K562 (cell line): ENCODE data around the gene GABBR1. TPM values are rescaled to one million over a fixed set of nuclear protein-coding genes. Genes with fewer than 3 reads are reported as not detected.

ENCODE experiments used
- ARID2 ChIP-seq: fragments of 450-650 bp; IDR thresholded peaks from 2 replicates; pipeline ENCODE4 v1.6.1; 2017; ENCODE audit warnings: antibody characterized with exemption, mild to moderate bottlenecking
- CHD1 ChIP-seq: fragments of 200-600 bp; sonication (generic); IDR thresholded peaks from one replicate; pipeline ENCODE4 v1.6.1; 2012; ENCODE audit warnings: mild to moderate bottlenecking, moderate library complexity, low read length, inconsistent platforms
- OTX1 ChIP-seq: fragments of 450-650 bp; formaldehyde crosslinking; IDR thresholded peaks from 2 replicates; pipeline ENCODE4 v1.4.0; 2022; ENCODE audit warnings: mild to moderate bottlenecking
- POLR2G ChIP-seq: fragments of 200-400 bp; formaldehyde crosslinking; IDR thresholded peaks from 2 replicates; pipeline ENCODE4 v1.6.1; 2017; ENCODE audit warnings: low read depth, mild to moderate bottlenecking, antibody characterized with exemption, low read length, moderate library complexity
- PTBP1 ChIP-seq: fragments of 200-400 bp; formaldehyde crosslinking; IDR thresholded peaks from 2 replicates; pipeline ENCODE4 v1.6.1; 2017; ENCODE audit warnings: low read depth, low read length
- STAT5B ChIP-seq: fragments of 250-450 bp; sonication (Bioruptor Pico); IDR thresholded peaks from 2 replicates; pipeline ENCODE4 v1.8.0; 2021; ENCODE audit warnings: mild to moderate bottlenecking, inconsistent platforms
- ZNF778 ChIP-seq: fragments of 450-650 bp; formaldehyde crosslinking; IDR thresholded peaks from 2 replicates; pipeline ENCODE4 v1.4.0; 2020; ENCODE audit warnings: mild to moderate bottlenecking, moderate library complexity
- polyA plus RNA-seq, 8 experiments: library from polyadenylated mRNA; depleted of rRNA in 4 of 8; stranded (reverse) in 5 of 8; unstranded in 3 of 8; fragments of >200 nt; fragmentation: Nextera tagmentation in 2 of 8; fragmentation: Illumina TruSeq in 1 of 8; extraction: Ambion mirVana in 2 of 8; extraction: Trizol in 1 of 8; gene quantifications; 2 replicates each; pipeline versions ENCODE4 v1.2.1 to v1.2.3, GENCODE V29; 2011 to 2014; ENCODE audit warnings: inconsistent platforms in 1 of 8, missing spikeins in 1 of 8
- total RNA-seq, 7 experiments: library from RNA; depleted of rRNA in 6 of 7; stranded (reverse); fragments of >200 nt in 6 of 7; fragmentation: Illumina TruSeq in 2 of 7; extraction: Trizol in 2 of 7; gene quantifications; 2 replicates each; pipeline versions ENCODE4 v1.2.1 to v1.2.3, GENCODE V29; 2011 to 2021; ENCODE audit warnings: low replicate concordance in 1 of 7
- TF ChIP-seq, protein P1 (sequence below): sonication (generic); formaldehyde crosslinking; IDR thresholded peaks from 2 replicates; pipeline ENCODE4 v1.8.1; 2023; ENCODE audit warnings: mild to moderate bottlenecking, missing genetic modification reagents
- TF ChIP-seq, protein P2 (sequence below): fragments of 250-450 bp; sonication (Bioruptor Pico); IDR thresholded peaks from 2 replicates; pipeline ENCODE4 v1.8.0; 2022; ENCODE audit warnings: moderate library complexity, mild to moderate bottlenecking, inconsistent platforms
- TF ChIP-seq, protein P3 (sequence below): sonication (generic); formaldehyde crosslinking; IDR thresholded peaks from 2 replicates; pipeline ENCODE4 v1.8.0; 2023; ENCODE audit warnings: missing genetic modification reagents, mild to moderate bottlenecking, borderline replicate concordance
- TF ChIP-seq, protein P4 (sequence below): fragments of 450-650 bp; IDR thresholded peaks from 2 replicates; pipeline ENCODE4 v1.6.1; 2016; ENCODE audit warnings: mild to moderate bottlenecking

Gene GABBR1
- total and polyA plus RNA-seq, 9 of the 15 experiments (the other 6 are each of a cell fraction or from before 2014, with no cell fraction given), result 2.2 to 48.3 (median 20.8) TPM

DNA sequence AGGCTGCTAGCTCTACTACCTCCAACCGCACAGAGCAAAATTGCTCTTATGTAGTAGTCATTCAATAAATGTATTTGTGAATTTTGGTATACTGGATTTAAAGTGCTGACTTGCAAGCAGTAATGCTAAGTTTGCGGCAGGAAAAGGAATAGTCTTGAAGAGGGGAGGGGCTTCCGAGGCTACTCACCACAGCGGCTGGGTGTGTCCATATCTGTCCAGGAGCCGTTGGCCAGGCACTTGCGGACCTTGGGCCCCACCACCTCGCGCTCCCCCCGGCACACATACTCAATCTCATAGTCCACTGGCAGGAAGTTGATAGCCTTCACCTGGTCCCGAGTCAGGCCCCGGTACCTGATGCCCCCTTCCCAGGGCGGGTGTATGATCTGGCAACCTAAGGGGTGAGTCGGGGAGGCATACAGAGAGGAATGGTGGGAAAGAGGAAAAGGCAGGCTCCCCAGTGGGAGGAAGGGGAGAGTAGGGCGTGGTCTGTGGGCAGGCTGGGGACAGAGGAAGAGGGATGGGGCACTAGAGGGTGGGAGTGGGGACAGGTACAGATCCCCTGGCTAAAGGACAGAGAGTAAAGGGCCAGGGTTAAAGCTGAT, 1.7 kb downstream of the GABBR1 start (continued):
- TF ChIP-seq ZNF778 (no peak), PTBP1 (no peak), CHD1 (no peak), ARID2 (no peak), STAT5B (CRISPR knock-in tag) (no peak), POLR2G (peak; percentile 69), OTX1 (CRISPR knock-in tag) (0 out of 2 replicates have a peak, but pooled peaks have one; percentile 52)
- TF ChIP-seq, protein P1, sequence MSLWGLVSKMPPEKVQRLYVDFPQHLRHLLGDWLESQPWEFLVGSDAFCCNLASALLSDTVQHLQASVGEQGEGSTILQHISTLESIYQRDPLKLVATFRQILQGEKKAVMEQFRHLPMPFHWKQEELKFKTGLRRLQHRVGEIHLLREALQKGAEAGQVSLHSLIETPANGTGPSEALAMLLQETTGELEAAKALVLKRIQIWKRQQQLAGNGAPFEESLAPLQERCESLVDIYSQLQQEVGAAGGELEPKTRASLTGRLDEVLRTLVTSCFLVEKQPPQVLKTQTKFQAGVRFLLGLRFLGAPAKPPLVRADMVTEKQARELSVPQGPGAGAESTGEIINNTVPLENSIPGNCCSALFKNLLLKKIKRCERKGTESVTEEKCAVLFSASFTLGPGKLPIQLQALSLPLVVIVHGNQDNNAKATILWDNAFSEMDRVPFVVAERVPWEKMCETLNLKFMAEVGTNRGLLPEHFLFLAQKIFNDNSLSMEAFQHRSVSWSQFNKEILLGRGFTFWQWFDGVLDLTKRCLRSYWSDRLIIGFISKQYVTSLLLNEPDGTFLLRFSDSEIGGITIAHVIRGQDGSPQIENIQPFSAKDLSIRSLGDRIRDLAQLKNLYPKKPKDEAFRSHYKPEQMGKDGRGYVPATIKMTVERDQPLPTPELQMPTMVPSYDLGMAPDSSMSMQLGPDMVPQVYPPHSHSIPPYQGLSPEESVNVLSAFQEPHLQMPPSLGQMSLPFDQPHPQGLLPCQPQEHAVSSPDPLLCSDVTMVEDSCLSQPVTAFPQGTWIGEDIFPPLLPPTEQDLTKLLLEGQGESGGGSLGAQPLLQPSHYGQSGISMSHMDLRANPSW (CRISPR knock-in tag), result no peak
- TF ChIP-seq, protein P2, sequence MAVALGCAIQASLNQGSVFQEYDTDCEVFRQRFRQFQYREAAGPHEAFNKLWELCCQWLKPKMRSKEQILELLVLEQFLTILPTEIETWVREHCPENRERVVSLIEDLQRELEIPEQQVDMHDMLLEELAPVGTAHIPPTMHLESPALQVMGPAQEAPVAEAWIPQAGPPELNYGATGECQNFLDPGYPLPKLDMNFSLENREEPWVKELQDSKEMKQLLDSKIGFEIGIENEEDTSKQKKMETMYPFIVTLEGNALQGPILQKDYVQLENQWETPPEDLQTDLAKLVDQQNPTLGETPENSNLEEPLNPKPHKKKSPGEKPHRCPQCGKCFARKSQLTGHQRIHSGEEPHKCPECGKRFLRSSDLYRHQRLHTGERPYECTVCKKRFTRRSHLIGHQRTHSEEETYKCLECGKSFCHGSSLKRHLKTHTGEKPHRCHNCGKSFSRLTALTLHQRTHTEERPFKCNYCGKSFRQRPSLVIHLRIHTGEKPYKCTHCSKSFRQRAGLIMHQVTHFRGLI, result no peak
- TF ChIP-seq, protein P3, sequence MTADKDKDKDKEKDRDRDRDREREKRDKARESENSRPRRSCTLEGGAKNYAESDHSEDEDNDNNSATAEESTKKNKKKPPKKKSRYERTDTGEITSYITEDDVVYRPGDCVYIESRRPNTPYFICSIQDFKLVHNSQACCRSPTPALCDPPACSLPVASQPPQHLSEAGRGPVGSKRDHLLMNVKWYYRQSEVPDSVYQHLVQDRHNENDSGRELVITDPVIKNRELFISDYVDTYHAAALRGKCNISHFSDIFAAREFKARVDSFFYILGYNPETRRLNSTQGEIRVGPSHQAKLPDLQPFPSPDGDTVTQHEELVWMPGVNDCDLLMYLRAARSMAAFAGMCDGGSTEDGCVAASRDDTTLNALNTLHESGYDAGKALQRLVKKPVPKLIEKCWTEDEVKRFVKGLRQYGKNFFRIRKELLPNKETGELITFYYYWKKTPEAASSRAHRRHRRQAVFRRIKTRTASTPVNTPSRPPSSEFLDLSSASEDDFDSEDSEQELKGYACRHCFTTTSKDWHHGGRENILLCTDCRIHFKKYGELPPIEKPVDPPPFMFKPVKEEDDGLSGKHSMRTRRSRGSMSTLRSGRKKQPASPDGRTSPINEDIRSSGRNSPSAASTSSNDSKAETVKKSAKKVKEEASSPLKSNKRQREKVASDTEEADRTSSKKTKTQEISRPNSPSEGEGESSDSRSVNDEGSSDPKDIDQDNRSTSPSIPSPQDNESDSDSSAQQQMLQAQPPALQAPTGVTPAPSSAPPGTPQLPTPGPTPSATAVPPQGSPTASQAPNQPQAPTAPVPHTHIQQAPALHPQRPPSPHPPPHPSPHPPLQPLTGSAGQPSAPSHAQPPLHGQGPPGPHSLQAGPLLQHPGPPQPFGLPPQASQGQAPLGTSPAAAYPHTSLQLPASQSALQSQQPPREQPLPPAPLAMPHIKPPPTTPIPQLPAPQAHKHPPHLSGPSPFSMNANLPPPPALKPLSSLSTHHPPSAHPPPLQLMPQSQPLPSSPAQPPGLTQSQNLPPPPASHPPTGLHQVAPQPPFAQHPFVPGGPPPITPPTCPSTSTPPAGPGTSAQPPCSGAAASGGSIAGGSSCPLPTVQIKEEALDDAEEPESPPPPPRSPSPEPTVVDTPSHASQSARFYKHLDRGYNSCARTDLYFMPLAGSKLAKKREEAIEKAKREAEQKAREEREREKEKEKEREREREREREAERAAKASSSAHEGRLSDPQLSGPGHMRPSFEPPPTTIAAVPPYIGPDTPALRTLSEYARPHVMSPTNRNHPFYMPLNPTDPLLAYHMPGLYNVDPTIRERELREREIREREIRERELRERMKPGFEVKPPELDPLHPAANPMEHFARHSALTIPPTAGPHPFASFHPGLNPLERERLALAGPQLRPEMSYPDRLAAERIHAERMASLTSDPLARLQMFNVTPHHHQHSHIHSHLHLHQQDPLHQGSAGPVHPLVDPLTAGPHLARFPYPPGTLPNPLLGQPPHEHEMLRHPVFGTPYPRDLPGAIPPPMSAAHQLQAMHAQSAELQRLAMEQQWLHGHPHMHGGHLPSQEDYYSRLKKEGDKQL, result no peak; the same call in 1 of the 2 replicates
- TF ChIP-seq, protein P4, sequence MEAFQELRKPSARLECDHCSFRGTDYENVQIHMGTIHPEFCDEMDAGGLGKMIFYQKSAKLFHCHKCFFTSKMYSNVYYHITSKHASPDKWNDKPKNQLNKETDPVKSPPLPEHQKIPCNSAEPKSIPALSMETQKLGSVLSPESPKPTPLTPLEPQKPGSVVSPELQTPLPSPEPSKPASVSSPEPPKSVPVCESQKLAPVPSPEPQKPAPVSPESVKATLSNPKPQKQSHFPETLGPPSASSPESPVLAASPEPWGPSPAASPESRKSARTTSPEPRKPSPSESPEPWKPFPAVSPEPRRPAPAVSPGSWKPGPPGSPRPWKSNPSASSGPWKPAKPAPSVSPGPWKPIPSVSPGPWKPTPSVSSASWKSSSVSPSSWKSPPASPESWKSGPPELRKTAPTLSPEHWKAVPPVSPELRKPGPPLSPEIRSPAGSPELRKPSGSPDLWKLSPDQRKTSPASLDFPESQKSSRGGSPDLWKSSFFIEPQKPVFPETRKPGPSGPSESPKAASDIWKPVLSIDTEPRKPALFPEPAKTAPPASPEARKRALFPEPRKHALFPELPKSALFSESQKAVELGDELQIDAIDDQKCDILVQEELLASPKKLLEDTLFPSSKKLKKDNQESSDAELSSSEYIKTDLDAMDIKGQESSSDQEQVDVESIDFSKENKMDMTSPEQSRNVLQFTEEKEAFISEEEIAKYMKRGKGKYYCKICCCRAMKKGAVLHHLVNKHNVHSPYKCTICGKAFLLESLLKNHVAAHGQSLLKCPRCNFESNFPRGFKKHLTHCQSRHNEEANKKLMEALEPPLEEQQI, result no peak
